GM23248 (cell line): ENCODE results near the gene PPFIBP1.

Experiments used
- EZH2 ChIP-seq: fragments of 200-600 bp; sonication (generic); IDR thresholded peaks from 2 replicates; pipeline ENCODE4 v1.6.1; 2018; ENCODE audit warnings: antibody characterized with exemption, mild to moderate bottlenecking; ENCODE audit not compliant: insufficient read depth, poor library complexity, severe bottlenecking
- EZH2phosphoT487 ChIP-seq: fragments of 200-600 bp; sonication (generic); IDR thresholded peaks from 2 replicates; pipeline ENCODE4 v1.6.1; 2018; ENCODE audit warnings: antibody characterized with exemption, moderate library complexity, mild to moderate bottlenecking, low read depth; ENCODE audit not compliant: insufficient read depth

DNA sequence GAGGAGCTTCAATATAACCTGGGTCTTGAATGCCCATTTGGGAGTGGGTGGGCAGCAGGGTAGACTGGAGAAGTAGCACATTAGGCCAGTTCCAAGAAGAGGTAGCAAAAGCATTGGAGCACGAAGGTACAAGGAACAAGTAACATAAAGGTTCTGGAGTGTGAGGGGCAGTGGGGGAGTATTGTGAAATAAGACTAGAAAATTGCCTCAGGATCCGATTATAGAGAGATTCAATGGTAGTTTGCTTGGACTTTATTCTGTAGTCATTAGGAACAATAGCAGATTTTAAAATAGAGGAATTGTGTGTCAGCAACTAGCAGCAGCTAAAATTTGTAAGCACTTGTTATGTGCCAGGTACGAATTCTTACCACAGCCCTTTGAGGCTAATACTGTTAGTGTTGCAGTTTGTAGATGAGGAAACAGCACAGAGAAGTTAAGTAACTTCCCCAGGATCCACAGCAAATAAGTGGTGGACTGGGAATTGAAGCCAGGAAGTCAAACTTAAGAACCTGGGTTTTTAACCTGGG is 61.8 kb downstream of the PPFIBP1 start:
- TF ChIP-seq EZH2phosphoT487 = no peak
- no peak for TF ChIP-seq EZH2
